HepG2 (cell line): ENCODE results near the gene DPEP1. TPM values are rescaled to one million over a fixed set of nuclear protein-coding genes. Genes with fewer than 3 reads are reported as not detected.

Experiments used
- AGO2 ChIP-seq: fragments of 200-400 bp; formaldehyde crosslinking; optimal IDR thresholded peaks from 2 replicates; pipeline ENCODE3; 2017; ENCODE audit warnings: mild to moderate bottlenecking, low read depth, low read length, moderate library complexity
- ARHGAP35 ChIP-seq: sonication (generic); formaldehyde crosslinking; IDR thresholded peaks from 2 replicates; pipeline ENCODE4 v1.9.0; 2022; ENCODE audit warnings: mild to moderate bottlenecking, inconsistent platforms, moderate library complexity, missing genetic modification reagents, borderline replicate concordance
- BRCA1 ChIP-seq: sonication (generic); formaldehyde crosslinking; IDR thresholded peaks from 2 replicates; pipeline ENCODE4 v1.4.0; 2020; ENCODE audit warnings: missing genetic modification reagents
- BRD4 ChIP-seq: sonication (generic); formaldehyde crosslinking; IDR thresholded peaks from 2 replicates; pipeline ENCODE4 v1.4.0; 2020; ENCODE audit warnings: missing genetic modification reagents
- GATA4 ChIP-seq: sonication (generic); IDR thresholded peaks from 2 replicates; pipeline ENCODE4 v1.6.1; 2016; ENCODE audit warnings: antibody characterized with exemption, low read depth, borderline replicate concordance
- POLR2A ChIP-seq, 2 experiments: IDR thresholded peaks; 2 replicates each; pipeline ENCODE4 v1.6.1; 2011; ENCODE audit warnings: low read depth in 2 of 2, low read length in 2 of 2, mild to moderate bottlenecking in 1 of 2, moderate library complexity in 1 of 2; ENCODE audit not compliant: insufficient read depth in 1 of 2
- RXRB ChIP-seq: IDR thresholded peaks from 2 replicates; pipeline ENCODE4 v1.6.1; 2016; ENCODE audit warnings: borderline replicate concordance, missing genetic modification reagents, missing compliant biosample characterization
- SP4 ChIP-seq: sonication (generic); formaldehyde crosslinking; IDR thresholded peaks from 2 replicates; pipeline ENCODE4 v1.8.1; 2023; ENCODE audit warnings: mild to moderate bottlenecking, missing genetic modification reagents
- ZC3H13 ChIP-seq: sonication (generic); formaldehyde crosslinking; IDR thresholded peaks from 2 replicates; pipeline ENCODE4 v1.8.1; 2023; ENCODE audit warnings: mild to moderate bottlenecking, missing genetic modification reagents, moderate library complexity
- ZNF264 ChIP-seq: sonication (generic); formaldehyde crosslinking; IDR thresholded peaks from 2 replicates; pipeline ENCODE4 v1.4.0; 2020; ENCODE audit warnings: missing genetic modification reagents
- ZNF766 ChIP-seq: sonication (generic); formaldehyde crosslinking; IDR thresholded peaks from 2 replicates; pipeline ENCODE4 v1.5.0; 2020; ENCODE audit warnings: missing genetic modification reagents, borderline replicate concordance
- polyA plus RNA-seq, 8 experiments: library from polyadenylated mRNA; depleted of rRNA in 3 of 8; stranded (reverse) in 7 of 8; unstranded in 1 of 8; fragments of >200 nt; fragmentation: Illumina TruSeq in 4 of 8; extraction: Trizol in 4 of 8; gene quantifications; 2 replicates each; pipeline versions ENCODE4 v1.2.1 to v1.2.3, GENCODE V29; 2011 to 2016; ENCODE audit warnings: low read depth in 4 of 8, missing spikeins in 1 of 8, mixed read lengths in 1 of 8; ENCODE audit not compliant: insufficient read depth in 1 of 8
- total RNA-seq, 5 experiments: library from RNA; depleted of rRNA; stranded (reverse); fragments of >200 nt; fragmentation: Illumina TruSeq; extraction: Trizol; gene quantifications; 2 replicates each; pipeline ENCODE4 v1.2.3, GENCODE V29; 2016; ENCODE audit warnings: low read depth in 1 of 5
- TF ChIP-seq, protein P1 (sequence below): sonication (generic); formaldehyde crosslinking; conservative IDR thresholded peaks from 2 replicates; pipeline ENCODE4 v1.4.0; 2020; ENCODE audit warnings: missing genetic modification reagents
- TF ChIP-seq, protein P2 (sequence below): sonication (generic); formaldehyde crosslinking; IDR thresholded peaks from 2 replicates; pipeline ENCODE4 v1.5.1; 2020; ENCODE audit warnings: mild to moderate bottlenecking, missing genetic modification reagents
- TF ChIP-seq, protein P3 (sequence below): sonication (generic); formaldehyde crosslinking; IDR thresholded peaks from 2 replicates; pipeline ENCODE4 v1.4.0; 2020; ENCODE audit warnings: missing genetic modification reagents
- TF ChIP-seq, protein P4 (sequence below), 2 experiments: sonication (generic) in 1 of 2; formaldehyde crosslinking in 1 of 2; IDR thresholded peaks; 2 replicates each; pipeline versions ENCODE4 v1.4.0 to v1.6.1; 2018 to 2020; ENCODE audit warnings: missing genetic modification reagents in 2 of 2, borderline replicate concordance in 1 of 2, low read depth in 1 of 2, mild to moderate bottlenecking in 1 of 2, missing biosample characterization in 1 of 2
- TF ChIP-seq, protein P5 (sequence below): IDR thresholded peaks from 2 replicates; pipeline ENCODE4 v1.6.1; 2016

Gene DPEP1
- total and polyA plus RNA-seq, 2 of the 13 experiments (the other 11 are each of a cell fraction or from before 2014, with no cell fraction given): 37.6 to 52.2 TPM

DNA sequence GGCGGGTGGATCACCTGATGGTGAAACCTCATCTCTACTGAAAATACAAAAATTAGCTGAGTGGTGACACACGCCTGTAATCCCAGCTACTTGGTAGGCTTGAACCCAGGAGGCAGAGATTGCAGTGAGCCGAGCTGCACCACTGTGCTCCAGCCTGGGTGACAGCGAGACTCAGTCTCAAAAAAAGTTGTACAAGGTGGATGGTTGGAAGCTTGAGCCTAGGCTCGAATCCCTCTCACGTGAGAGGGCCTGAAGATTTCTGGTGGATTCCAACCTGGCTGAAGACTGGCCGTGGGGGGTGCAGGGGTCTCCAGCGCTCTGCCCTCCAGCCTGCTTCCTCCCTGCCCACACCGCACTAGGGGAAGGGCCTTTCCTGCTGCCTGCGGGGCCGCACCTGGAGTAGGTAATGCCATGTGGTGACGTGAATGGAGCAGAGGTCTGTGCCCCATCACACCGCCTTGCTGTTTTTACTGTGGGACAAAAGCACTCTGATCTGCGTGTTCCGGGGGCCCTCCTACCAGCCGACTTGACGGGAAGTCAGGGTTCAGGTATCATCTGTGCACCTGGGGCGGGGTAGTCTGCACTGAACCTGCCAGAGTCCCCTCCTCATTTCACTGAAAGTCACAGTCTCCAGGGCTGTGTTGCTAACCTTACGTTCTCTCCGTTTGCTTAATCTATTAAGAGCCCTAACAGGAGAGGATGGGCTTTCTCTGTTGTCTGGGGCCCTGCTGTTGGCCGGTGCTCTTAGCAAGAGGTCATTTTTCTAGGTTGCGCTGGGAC, 48.8 kb upstream of the DPEP1 start (continued):
- TF ChIP-seq, protein P1, sequence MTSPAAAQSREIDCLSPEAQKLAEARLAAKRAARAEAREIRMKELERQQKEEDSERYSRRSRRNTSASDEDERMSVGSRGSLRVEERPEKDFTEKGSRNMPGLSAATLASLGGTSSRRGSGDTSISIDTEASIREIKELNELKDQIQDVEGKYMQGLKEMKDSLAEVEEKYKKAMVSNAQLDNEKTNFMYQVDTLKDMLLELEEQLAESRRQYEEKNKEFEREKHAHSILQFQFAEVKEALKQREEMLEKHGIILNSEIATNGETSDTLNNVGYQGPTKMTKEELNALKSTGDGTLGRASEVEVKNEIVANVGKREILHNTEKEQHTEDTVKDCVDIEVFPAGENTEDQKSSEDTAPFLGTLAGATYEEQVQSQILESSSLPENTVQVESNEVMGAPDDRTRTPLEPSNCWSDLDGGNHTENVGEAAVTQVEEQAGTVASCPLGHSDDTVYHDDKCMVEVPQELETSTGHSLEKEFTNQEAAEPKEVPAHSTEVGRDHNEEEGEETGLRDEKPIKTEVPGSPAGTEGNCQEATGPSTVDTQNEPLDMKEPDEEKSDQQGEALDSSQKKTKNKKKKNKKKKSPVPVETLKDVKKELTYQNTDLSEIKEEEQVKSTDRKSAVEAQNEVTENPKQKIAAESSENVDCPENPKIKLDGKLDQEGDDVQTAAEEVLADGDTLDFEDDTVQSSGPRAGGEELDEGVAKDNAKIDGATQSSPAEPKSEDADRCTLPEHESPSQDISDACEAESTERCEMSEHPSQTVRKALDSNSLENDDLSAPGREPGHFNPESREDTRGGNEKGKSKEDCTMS (CRISPR knock-in tag): no peak
- no peak for TF ChIP-seq RXRB (CRISPR knock-in tag)
- TF ChIP-seq ARHGAP35 (CRISPR knock-in tag): 0 out of 2 replicates have a peak, but pooled peaks have one; percentile 24
- TF ChIP-seq, protein P2, sequence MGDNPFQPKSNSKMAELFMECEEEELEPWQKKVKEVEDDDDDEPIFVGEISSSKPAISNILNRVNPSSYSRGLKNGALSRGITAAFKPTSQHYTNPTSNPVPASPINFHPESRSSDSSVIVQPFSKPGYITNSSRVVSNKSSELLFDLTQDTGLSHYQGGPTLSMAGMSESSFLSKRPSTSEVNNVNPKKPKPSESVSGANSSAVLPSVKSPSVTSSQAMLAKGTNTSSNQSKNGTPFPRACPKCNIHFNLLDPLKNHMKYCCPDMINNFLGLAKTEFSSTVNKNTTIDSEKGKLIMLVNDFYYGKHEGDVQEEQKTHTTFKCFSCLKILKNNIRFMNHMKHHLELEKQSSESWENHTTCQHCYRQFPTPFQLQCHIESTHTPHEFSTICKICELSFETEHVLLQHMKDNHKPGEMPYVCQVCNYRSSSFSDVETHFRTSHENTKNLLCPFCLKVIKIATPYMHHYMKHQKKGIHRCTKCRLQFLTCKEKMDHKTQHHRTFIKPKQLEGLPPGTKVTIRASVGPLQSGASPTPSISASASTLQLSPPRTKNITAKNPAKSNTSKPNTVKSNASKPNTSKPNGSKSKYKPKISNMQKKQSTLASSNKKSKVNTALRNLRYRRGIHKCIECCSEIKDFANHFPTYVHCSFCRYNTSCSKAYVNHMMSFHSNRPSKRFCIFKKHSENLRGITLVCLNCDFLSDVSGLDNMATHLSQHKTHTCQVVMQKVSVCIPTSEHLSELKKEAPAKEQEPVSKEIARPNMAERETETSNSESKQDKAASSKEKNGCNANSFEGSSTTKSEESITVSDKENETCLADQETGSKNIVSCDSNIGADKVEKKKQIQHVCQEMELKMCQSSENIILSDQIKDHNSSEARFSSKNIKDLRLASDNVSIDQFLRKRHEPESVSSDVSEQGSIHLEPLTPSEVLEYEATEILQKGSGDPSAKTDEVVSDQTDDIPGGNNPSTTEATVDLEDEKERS (CRISPR knock-in tag): no peak
- peak; percentile 59; the same call in 1 of the 2 replicates for TF ChIP-seq BRD4 (CRISPR knock-in tag)
- no peak for TF ChIP-seq SP4
- TF ChIP-seq ZNF766 (CRISPR knock-in tag): 0 out of 2 replicates have a peak, but pooled peaks have one; percentile 9
- peak; percentile 47; the same call in 1 of the 2 replicates for TF ChIP-seq GATA4
- TF ChIP-seq POLR2A (IDR thresholded peaks at IDR 0.05; ENCODE audit: insufficient read depth in 1 of 2, low read depth in 2 of 2, low read length in 2 of 2): peak; percentile 17 to 81; a peak in 3 of 4 replicates
- 0 out of 2 replicates have a peak, but pooled peaks have one; percentile 26 for TF ChIP-seq ZNF264 (CRISPR knock-in tag)
- TF ChIP-seq BRCA1 (CRISPR knock-in tag): no peak
- TF ChIP-seq ZC3H13 (CRISPR knock-in tag): peak; percentile 80; the same call in 1 of the 2 replicates
- TF ChIP-seq, protein P3, sequence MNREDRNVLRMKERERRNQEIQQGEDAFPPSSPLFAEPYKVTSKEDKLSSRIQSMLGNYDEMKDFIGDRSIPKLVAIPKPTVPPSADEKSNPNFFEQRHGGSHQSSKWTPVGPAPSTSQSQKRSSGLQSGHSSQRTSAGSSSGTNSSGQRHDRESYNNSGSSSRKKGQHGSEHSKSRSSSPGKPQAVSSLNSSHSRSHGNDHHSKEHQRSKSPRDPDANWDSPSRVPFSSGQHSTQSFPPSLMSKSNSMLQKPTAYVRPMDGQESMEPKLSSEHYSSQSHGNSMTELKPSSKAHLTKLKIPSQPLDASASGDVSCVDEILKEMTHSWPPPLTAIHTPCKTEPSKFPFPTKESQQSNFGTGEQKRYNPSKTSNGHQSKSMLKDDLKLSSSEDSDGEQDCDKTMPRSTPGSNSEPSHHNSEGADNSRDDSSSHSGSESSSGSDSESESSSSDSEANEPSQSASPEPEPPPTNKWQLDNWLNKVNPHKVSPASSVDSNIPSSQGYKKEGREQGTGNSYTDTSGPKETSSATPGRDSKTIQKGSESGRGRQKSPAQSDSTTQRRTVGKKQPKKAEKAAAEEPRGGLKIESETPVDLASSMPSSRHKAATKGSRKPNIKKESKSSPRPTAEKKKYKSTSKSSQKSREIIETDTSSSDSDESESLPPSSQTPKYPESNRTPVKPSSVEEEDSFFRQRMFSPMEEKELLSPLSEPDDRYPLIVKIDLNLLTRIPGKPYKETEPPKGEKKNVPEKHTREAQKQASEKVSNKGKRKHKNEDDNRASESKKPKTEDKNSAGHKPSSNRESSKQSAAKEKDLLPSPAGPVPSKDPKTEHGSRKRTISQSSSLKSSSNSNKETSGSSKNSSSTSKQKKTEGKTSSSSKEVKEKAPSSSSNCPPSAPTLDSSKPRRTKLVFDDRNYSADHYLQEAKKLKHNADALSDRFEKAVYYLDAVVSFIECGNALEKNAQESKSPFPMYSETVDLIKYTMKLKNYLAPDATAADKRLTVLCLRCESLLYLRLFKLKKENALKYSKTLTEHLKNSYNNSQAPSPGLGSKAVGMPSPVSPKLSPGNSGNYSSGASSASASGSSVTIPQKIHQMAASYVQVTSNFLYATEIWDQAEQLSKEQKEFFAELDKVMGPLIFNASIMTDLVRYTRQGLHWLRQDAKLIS (CRISPR knock-in tag): 0 out of 2 replicates have a peak, but pooled peaks have one; percentile 5
- peak; percentile 97 for TF ChIP-seq AGO2
- TF ChIP-seq, protein P4, sequence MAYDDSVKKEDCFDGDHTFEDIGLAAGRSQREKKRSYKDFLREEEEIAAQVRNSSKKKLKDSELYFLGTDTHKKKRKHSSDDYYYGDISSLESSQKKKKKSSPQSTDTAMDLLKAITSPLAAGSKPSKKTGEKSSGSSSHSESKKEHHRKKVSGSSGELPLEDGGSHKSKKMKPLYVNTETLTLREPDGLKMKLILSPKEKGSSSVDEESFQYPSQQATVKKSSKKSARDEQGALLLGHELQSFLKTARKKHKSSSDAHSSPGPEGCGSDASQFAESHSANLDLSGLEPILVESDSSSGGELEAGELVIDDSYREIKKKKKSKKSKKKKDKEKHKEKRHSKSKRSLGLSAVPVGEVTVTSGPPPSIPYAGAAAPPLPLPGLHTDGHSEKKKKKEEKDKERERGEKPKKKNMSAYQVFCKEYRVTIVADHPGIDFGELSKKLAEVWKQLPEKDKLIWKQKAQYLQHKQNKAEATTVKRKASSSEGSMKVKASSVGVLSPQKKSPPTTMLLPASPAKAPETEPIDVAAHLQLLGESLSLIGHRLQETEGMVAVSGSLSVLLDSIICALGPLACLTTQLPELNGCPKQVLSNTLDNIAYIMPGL (CRISPR knock-in tag; IDR thresholded peaks at IDR 0.05; ENCODE audit: borderline replicate concordance in 1 of 2, low read depth in 1 of 2): 0 out of 4 replicates have a peak, but pooled peaks of 1 of the 2 experiments have one; percentile 23
- TF ChIP-seq, protein P5, sequence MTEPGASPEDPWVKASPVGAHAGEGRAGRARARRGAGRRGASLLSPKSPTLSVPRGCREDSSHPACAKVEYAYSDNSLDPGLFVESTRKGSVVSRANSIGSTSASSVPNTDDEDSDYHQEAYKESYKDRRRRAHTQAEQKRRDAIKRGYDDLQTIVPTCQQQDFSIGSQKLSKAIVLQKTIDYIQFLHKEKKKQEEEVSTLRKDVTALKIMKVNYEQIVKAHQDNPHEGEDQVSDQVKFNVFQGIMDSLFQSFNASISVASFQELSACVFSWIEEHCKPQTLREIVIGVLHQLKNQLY (CRISPR knock-in tag): no peak
